CD14-positive monocyte (primary cell): ENCODE measurements around the gene TDRD7. TPM values are rescaled to one million over a fixed set of nuclear protein-coding genes. Genes with fewer than 3 reads are reported as not detected.

ENCODE experiments used
- DNase-seq, 3 donors: peaks; one replicate each; pipeline ENCODE4 v3.0.0-alpha.2; 2011 to 2022
- H2AFZ ChIP-seq: 2 replicates; pipeline ENCODE4 v1.6.0; 2012; ENCODE audit warnings: mild to moderate bottlenecking, low read depth, low read length, inconsistent platforms; ENCODE audit not compliant: insufficient read depth, poor library complexity, severe bottlenecking
- H3K27ac ChIP-seq, 2 donors: 1 replicate in 1 of 2; 2 replicates in 1 of 2; pipeline ENCODE4 v1.5.1; 2012 to 2013; ENCODE audit warnings: low read length in 2 of 2, control low read depth in 1 of 2, inconsistent platforms in 1 of 2, low read depth in 1 of 2, mild to moderate bottlenecking in 1 of 2
- H3K27me3 ChIP-seq, 2 donors: one replicate each; pipeline versions ENCODE4 v1.6.0 to v1.6.1; 2011 to 2013; ENCODE audit warnings: low read length in 2 of 2; ENCODE audit not compliant: control insufficient read depth in 2 of 2, insufficient read depth in 2 of 2
- H3K36me3 ChIP-seq, 2 donors: replicated peaks in 1 of 2; 1 replicate in 1 of 2; 2 replicates in 1 of 2; pipeline versions ENCODE4 v1.5.1 to v1.6.1; 2012 to 2013; ENCODE audit warnings: low read length in 2 of 2, control low read depth in 1 of 2, inconsistent platforms in 1 of 2, mild to moderate bottlenecking in 1 of 2; ENCODE audit not compliant: insufficient read depth in 2 of 2, control insufficient read depth in 1 of 2
- H3K4me1 ChIP-seq, 2 donors: 1 replicate in 1 of 2; 2 replicates in 1 of 2; pipeline versions ENCODE4 v1.5.1 to v1.6.1; 2012 to 2013; ENCODE audit warnings: low read length in 2 of 2, control low read depth in 1 of 2, inconsistent platforms in 1 of 2, mild to moderate bottlenecking in 1 of 2, moderate library complexity in 1 of 2; ENCODE audit not compliant: insufficient read depth in 2 of 2, control insufficient read depth in 1 of 2
- H3K4me2 ChIP-seq: replicated peaks from 2 replicates; pipeline ENCODE3; 2012; ENCODE audit warnings: low read length, moderate library complexity, mild to moderate bottlenecking; ENCODE audit not compliant: poor library complexity, severe bottlenecking; ENCODE audit errors: extremely low read depth
- H3K4me3 ChIP-seq, 3 experiments: fragments of 200-600 bp in 1 of 3; sonication (generic) in 1 of 3; replicated peaks in 1 of 3; 1 replicate in 2 of 3; 2 replicates in 1 of 3; pipeline ENCODE4 v1.5.1; 2011 to 2013; ENCODE audit warnings: low read length in 3 of 3, mild to moderate bottlenecking in 3 of 3, control low read depth in 2 of 3, low read depth in 2 of 3, inconsistent platforms in 1 of 3, moderate library complexity in 1 of 3
- H3K79me2 ChIP-seq: 2 replicates; pipeline ENCODE4 v1.6.0; 2012; ENCODE audit warnings: mild to moderate bottlenecking, control low read depth, inconsistent platforms, low read length, moderate library complexity; ENCODE audit not compliant: insufficient read depth
- H3K9ac ChIP-seq: 2 replicates; pipeline ENCODE4 v1.6.0; 2017; ENCODE audit warnings: low read length, mild to moderate bottlenecking; ENCODE audit not compliant: insufficient read depth, poor library complexity, severe bottlenecking
- H3K9me3 ChIP-seq, 2 donors: replicated peaks in 1 of 2; 1 replicate in 1 of 2; 2 replicates in 1 of 2; pipeline versions ENCODE4 v1.5.1 to v1.6.1; 2012 to 2013; ENCODE audit warnings: low read length in 2 of 2, control low read depth in 1 of 2; ENCODE audit not compliant: control insufficient read depth in 1 of 2, insufficient read depth in 1 of 2
- H4K20me1 ChIP-seq: 2 replicates; pipeline ENCODE4 v1.6.0; 2012; ENCODE audit warnings: mild to moderate bottlenecking, low read length, control low read depth, moderate library complexity; ENCODE audit not compliant: insufficient read depth
- H3K27ac Mint-ChIP-seq, 7 donors: one replicate each; pipeline ENCODE4 v1.8.0; 2020; ENCODE audit warnings: mild to moderate bottlenecking in 7 of 7, mixed read lengths in 7 of 7, moderate library complexity in 6 of 7, inconsistent platforms in 2 of 7
- H3K27me3 Mint-ChIP-seq, 3 donors: one replicate each; pipeline ENCODE4 v1.8.0; 2021 to 2022; ENCODE audit warnings: low read depth in 3 of 3, mild to moderate bottlenecking in 3 of 3, mixed read lengths in 3 of 3, moderate library complexity in 3 of 3, inconsistent platforms in 1 of 3
- H3K36me3 Mint-ChIP-seq, 2 donors: one replicate each; pipeline ENCODE4 v1.8.0; 2020; ENCODE audit warnings: mixed read lengths in 2 of 2, inconsistent platforms in 1 of 2, mild to moderate bottlenecking in 1 of 2
- H3K4me1 Mint-ChIP-seq: one replicate; pipeline ENCODE4 v1.8.0; 2020; ENCODE audit warnings: mild to moderate bottlenecking, mixed read lengths
- H3K4me3 Mint-ChIP-seq, 2 donors: one replicate each; pipeline ENCODE4 v1.8.0; 2020; ENCODE audit warnings: mild to moderate bottlenecking in 2 of 2, mixed read lengths in 2 of 2, moderate library complexity in 1 of 2
- H3K9me3 Mint-ChIP-seq, 7 donors: one replicate each; pipeline ENCODE4 v1.8.0; 2020 to 2022; ENCODE audit warnings: mixed read lengths in 7 of 7, mild to moderate bottlenecking in 6 of 7, moderate library complexity in 6 of 7, inconsistent platforms in 2 of 7
- WGBS: methylation state at CpG from one replicate; pipeline ENCODE4 v1.1.5; 2013; ENCODE audit warnings: missing lambda C conversion rate; ENCODE audit not compliant: insufficient coverage; 5-methylcytosine and 5-hydroxymethylcytosine counted together
- intact Hi-C, 2 donors: fragments of 100-400 bp; cut with micrococcal nuclease; formaldehyde crosslinking; loops; one replicate each; pipeline versions ENCODE4 v1.15.0 to v1.15.1; 2023
- polyA plus RNA-seq, 3 donors: library from polyadenylated mRNA; depleted of rRNA in 1 of 3; unstranded in 2 of 3; stranded (reverse) in 1 of 3; fragments of 300-500 nt in 2 of 3; fragments of >200 nt in 1 of 3; fragmentation: Illumina TruSeq in 2 of 3; gene quantifications; 1 replicate in 2 of 3; 2 replicates in 1 of 3; pipeline ENCODE4 v1.2.3, GENCODE V29; 2012 to 2021
- TF ChIP-seq, protein P1 (sequence below): fragments of 200-600 bp; IDR thresholded peaks from one replicate; pipeline ENCODE4 v1.8.0; 2022; ENCODE audit warnings: antibody characterized with exemption, mild to moderate bottlenecking

Gene TDRD7
- polyA plus RNA-seq, 3 donors = 8.1 to 12.0 (median 11.1) TPM

DNA sequence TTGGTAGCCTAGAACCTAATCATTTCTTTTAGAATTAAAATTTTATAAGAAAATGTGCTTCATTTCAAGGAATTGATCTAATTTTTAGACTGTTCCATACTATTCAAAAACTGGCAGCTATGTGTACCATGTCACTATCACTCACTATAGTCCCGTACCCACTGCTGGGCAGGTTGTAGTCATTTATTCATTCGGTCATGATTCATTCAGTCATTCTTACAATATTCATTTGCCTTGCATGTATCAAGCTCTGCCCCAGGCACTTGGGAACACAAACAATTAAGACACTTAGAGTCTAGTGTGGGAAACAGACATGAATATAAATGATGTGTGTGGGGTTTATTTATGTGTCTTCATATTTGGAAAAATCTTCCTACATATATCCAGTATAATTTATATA is 26.4 kb downstream of the TDRD7 start:
- no peaks in the 10 kb centered on the region for H3K27me3 ChIP-seq
- H3K9ac ChIP-seq = no peak overlapping the region
- no peak for DNase-seq
- H2AFZ ChIP-seq = no peak overlapping the region
- H4K20me1 ChIP-seq = no peaks in the 10 kb centered on the region
- intact Hi-C loops = no loop called here
- TF ChIP-seq, protein P1, sequence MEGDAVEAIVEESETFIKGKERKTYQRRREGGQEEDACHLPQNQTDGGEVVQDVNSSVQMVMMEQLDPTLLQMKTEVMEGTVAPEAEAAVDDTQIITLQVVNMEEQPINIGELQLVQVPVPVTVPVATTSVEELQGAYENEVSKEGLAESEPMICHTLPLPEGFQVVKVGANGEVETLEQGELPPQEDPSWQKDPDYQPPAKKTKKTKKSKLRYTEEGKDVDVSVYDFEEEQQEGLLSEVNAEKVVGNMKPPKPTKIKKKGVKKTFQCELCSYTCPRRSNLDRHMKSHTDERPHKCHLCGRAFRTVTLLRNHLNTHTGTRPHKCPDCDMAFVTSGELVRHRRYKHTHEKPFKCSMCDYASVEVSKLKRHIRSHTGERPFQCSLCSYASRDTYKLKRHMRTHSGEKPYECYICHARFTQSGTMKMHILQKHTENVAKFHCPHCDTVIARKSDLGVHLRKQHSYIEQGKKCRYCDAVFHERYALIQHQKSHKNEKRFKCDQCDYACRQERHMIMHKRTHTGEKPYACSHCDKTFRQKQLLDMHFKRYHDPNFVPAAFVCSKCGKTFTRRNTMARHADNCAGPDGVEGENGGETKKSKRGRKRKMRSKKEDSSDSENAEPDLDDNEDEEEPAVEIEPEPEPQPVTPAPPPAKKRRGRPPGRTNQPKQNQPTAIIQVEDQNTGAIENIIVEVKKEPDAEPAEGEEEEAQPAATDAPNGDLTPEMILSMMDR = no peak
- no peak overlapping the region for H3K4me3 ChIP-seq
- H3K27ac Mint-ChIP-seq = no peak overlapping the region
- H3K79me2 ChIP-seq = peaks cover 42% of the 10 kb centered on the region
- H3K4me3 Mint-ChIP-seq = no peak overlapping the region
- peaks cover 32% of the 10 kb centered on the region for H3K4me1 Mint-ChIP-seq
- no CpG with 5 or more reads among the region's 2 CpGs for WGBS
- H3K27me3 Mint-ChIP-seq = no peaks in the 10 kb centered on the region
- H3K4me2 ChIP-seq = no peak overlapping the region
- H3K9me3 ChIP-seq = no peaks in the 10 kb centered on the region
- no peak overlapping the region for H3K27ac ChIP-seq
- peaks cover 0 to 19% of the 10 kb centered on the region in 2 donors for H3K4me1 ChIP-seq
- H3K9me3 Mint-ChIP-seq = no peaks in the 10 kb centered on the region
- H3K36me3 ChIP-seq = peaks cover 32 to 63% of the 10 kb centered on the region in 2 donors
- peaks cover 41 to 60% of the 10 kb centered on the region in 2 donors for H3K36me3 Mint-ChIP-seq

DNA sequence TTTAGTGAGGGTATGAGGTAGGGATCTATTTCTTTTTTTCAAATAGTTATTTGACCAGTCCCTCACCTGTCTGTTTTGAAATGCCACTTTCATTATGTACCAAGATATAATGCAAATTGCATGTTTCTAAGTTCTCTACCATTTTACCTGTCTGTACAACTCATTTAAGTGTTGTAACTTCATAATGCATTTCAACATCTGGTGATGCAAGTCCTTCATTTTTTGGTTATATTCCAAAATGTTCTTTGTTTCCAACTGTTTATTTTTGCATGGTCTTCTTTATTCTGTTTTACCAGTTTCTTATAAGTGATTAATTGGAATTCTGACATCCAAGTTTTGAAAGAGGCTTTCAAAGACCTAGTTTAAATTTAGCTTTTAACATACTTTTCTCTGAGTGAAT is 26.8 kb downstream of the TDRD7 start:
- Histone ChIP-seq H3K4me2 (no peak overlapping the region), H3K9me3 (no peaks in the 10 kb centered on the region), H2AFZ (no peak overlapping the region), H3K4me3 (no peak overlapping the region), H3K27ac (no peak overlapping the region), H3K9ac (no peak overlapping the region), H4K20me1 (no peaks in the 10 kb centered on the region), H3K27me3 (no peaks in the 10 kb centered on the region), H3K36me3 (peaks cover 28 to 59% of the 10 kb centered on the region in 2 donors), H3K79me2 (peaks cover 44% of the 10 kb centered on the region), H3K4me1 (peaks cover 0 to 23% of the 10 kb centered on the region in 2 donors)
- no peak for DNase-seq
- no peak overlapping the region for H3K4me3 Mint-ChIP-seq
- H3K9me3 Mint-ChIP-seq = no peaks in the 10 kb centered on the region
- no peaks in the 10 kb centered on the region for H3K27me3 Mint-ChIP-seq
- intact Hi-C loops = no loop called here
- H3K36me3 Mint-ChIP-seq = peaks cover 40 to 58% of the 10 kb centered on the region in 2 donors
- H3K27ac Mint-ChIP-seq = no peak overlapping the region
- H3K4me1 Mint-ChIP-seq = peaks cover 36% of the 10 kb centered on the region
- TF ChIP-seq, protein P1 = no peak
